Endothelial cell of umbilical vein (primary cell): Measurements from ENCODE around the gene PCNT. TPM values are rescaled to one million over a fixed set of nuclear protein-coding genes. Genes with fewer than 3 reads are reported as not detected.

ENCODE experiments used
- BruUV-seq: library from RNA; stranded (reverse); fragments of 400-500 nt; replicated peaks from 2 replicates; lab custom pipeline; 2021; lab: Mats Ljungman, UMichigan
- CTCF ChIA-PET: fragments of 300-600, 350-600 bp; sonication (Branson Sonifier 250); formaldehyde crosslinking; loops from one replicate; lab custom pipeline; 2021; ENCODE audit warnings: antibody characterized with exemption, inconsistent platforms; lab: Charles Lee
- POLR2A ChIA-PET: fragments of 300-600, 350-600 bp; sonication (Branson Sonifier 250); formaldehyde crosslinking; loops from one replicate; lab custom pipeline; 2021; ENCODE audit warnings: antibody characterized with exemption, inconsistent platforms; lab: Charles Lee
- DNase-seq: peaks from one replicate; pipeline ENCODE4 v3.0.0-alpha.2; 2011; ENCODE audit warnings: low read depth, low spot score
- FAIRE-seq: peaks from 2 replicates; lab custom pipeline; 2011; peaks lifted over from hg19 to GRCh38; lab: Jason Lieb, UNC
- H2AFZ ChIP-seq: 2 replicates; pipeline ENCODE4 v1.6.0; 2012; ENCODE audit warnings: low read depth, low read length, control low read depth, inconsistent platforms
- H3K27ac ChIP-seq: 2 replicates; pipeline ENCODE4 v1.5.1; 2011; ENCODE audit warnings: low read depth, mild to moderate bottlenecking, control low read depth, low read length, moderate library complexity; ENCODE audit not compliant: insufficient read depth
- H3K27me3 ChIP-seq, 2 experiments: 2 replicates each; pipeline versions ENCODE4 v1.6.0 to v1.6.1; 2011; ENCODE audit warnings: low read length in 2 of 2, mixed read lengths in 1 of 2; ENCODE audit not compliant: control insufficient read depth in 2 of 2, insufficient read depth in 2 of 2
- H3K36me3 ChIP-seq, 2 experiments: 2 replicates in 1 of 2; 3 replicates in 1 of 2; pipeline ENCODE4 v1.5.1; 2011; ENCODE audit warnings: low read length in 2 of 2, mild to moderate bottlenecking in 1 of 2, moderate library complexity in 1 of 2; ENCODE audit not compliant: control insufficient read depth in 2 of 2, insufficient read depth in 2 of 2; ENCODE audit errors: extremely low read depth in 1 of 2
- H3K4me1 ChIP-seq: 3 replicates; pipeline ENCODE4 v1.5.1; 2011; ENCODE audit warnings: mild to moderate bottlenecking, low read length; ENCODE audit not compliant: control insufficient read depth, insufficient read depth; ENCODE audit errors: extremely low read depth
- H3K4me2 ChIP-seq: 2 replicates; pipeline ENCODE4 v1.6.1; 2011; ENCODE audit warnings: low read length, control low read depth, mixed read lengths; ENCODE audit not compliant: insufficient read depth
- H3K4me3 ChIP-seq, 3 experiments: fragments of 200-600 bp in 1 of 3; sonication (generic), shearing (Covaris generic) in 1 of 3; replicated peaks in 1 of 3; 2 replicates each; pipeline ENCODE4 v1.5.1; 2011 to 2016; ENCODE audit warnings: control low read depth in 3 of 3, low read length in 3 of 3, mild to moderate bottlenecking in 2 of 3, inconsistent platforms in 1 of 3, low read depth in 1 of 3, moderate library complexity in 1 of 3; ENCODE audit not compliant: insufficient read depth in 1 of 3
- H3K79me2 ChIP-seq: 2 replicates; pipeline ENCODE4 v1.6.0; 2012; ENCODE audit warnings: low read length, inconsistent platforms; ENCODE audit not compliant: control insufficient read depth, insufficient read depth
- H3K9ac ChIP-seq: replicated peaks from 2 replicates; pipeline ENCODE3; 2011; ENCODE audit warnings: low read length, control low read depth; ENCODE audit not compliant: insufficient read depth; ENCODE audit errors: extremely low read depth
- H3K9me1 ChIP-seq: replicated peaks from 3 replicates; pipeline ENCODE4 v1.6.0; 2011; ENCODE audit warnings: mild to moderate bottlenecking, low read length; ENCODE audit not compliant: control insufficient read depth, insufficient read depth; ENCODE audit errors: extremely low read depth
- H3K9me3 ChIP-seq: replicated peaks from 2 replicates; pipeline ENCODE4 v1.5.1; 2012; ENCODE audit warnings: low read length, inconsistent platforms; ENCODE audit not compliant: control insufficient read depth, insufficient read depth
- H4K20me1 ChIP-seq: replicated peaks from 2 replicates; pipeline ENCODE3; 2011; ENCODE audit warnings: mild to moderate bottlenecking, low read length; ENCODE audit not compliant: control insufficient read depth, insufficient read depth; ENCODE audit errors: extremely low read depth
- EZH2 ChIP-seq: IDR thresholded peaks from 2 replicates; pipeline ENCODE4 v1.6.1; 2012; ENCODE audit warnings: borderline replicate concordance, low read depth, mild to moderate bottlenecking, moderate library complexity, low read length, inconsistent platforms; ENCODE audit not compliant: severe bottlenecking
- FOS ChIP-seq: IDR thresholded peaks from 2 replicates; pipeline ENCODE4 v1.6.1; 2011; ENCODE audit warnings: mild to moderate bottlenecking, low read length, moderate library complexity, borderline replicate concordance; ENCODE audit not compliant: insufficient read depth
- GATA2 ChIP-seq: IDR thresholded peaks from 2 replicates; pipeline ENCODE4 v1.7.0; 2011; ENCODE audit warnings: low read depth, mild to moderate bottlenecking, moderate library complexity, mixed read lengths, low read length; ENCODE audit not compliant: insufficient read length, insufficient read depth
- JUN ChIP-seq: IDR thresholded peaks from 2 replicates; pipeline ENCODE4 v1.6.1; 2011; ENCODE audit warnings: borderline replicate concordance, low read depth; ENCODE audit not compliant: insufficient read length, insufficient read depth
- MYC ChIP-seq: IDR thresholded peaks from one replicate; pipeline ENCODE4 v1.6.1; 2011; ENCODE audit warnings: mild to moderate bottlenecking, low read depth, low read length
- POLR2A ChIP-seq: IDR thresholded peaks from 2 replicates; pipeline ENCODE4 v1.6.1; 2012; ENCODE audit warnings: low read depth, mild to moderate bottlenecking, control low read depth, low read length
- POLR2AphosphoS5 ChIP-seq: IDR thresholded peaks from 2 replicates; pipeline ENCODE4 v1.6.1; 2012; ENCODE audit warnings: low read depth, mild to moderate bottlenecking, control low read depth, low read length, moderate library complexity; ENCODE audit not compliant: insufficient read depth
- dilution Hi-C: fragments of 300-500 bp; cut with MboI; formaldehyde crosslinking; loops from one replicate; pipeline ENCODE4 v1.15.0; 2019; ENCODE audit warnings: low sequenced_read_pairs; ENCODE audit not compliant: extremely low pct_ligation_motif_present
- intact Hi-C: fragments of 100-400 bp; cut with micrococcal nuclease; formaldehyde crosslinking; loops from one replicate; pipeline ENCODE4 v1.10.0; 2022
- polyA plus RNA-seq, 4 experiments: library from polyadenylated mRNA; depleted of rRNA in 3 of 4; stranded (reverse) in 3 of 4; unstranded in 1 of 4; fragments of >200 nt; gene quantifications; 2 replicates each; pipeline versions ENCODE4 v1.2.1 to v1.2.3, GENCODE V29; 2011 to 2012; ENCODE audit warnings: missing spikeins in 1 of 4
- total RNA-seq: library from RNA; stranded (reverse); gene quantifications from 2 replicates; pipeline ENCODE4 v1.2.3, GENCODE V29; 2021
- TF ChIP-seq, protein P1 (sequence below): IDR thresholded peaks from 2 replicates; pipeline ENCODE4 v1.6.1; 2011; ENCODE audit not compliant: insufficient read depth, insufficient read length
- TF ChIP-seq, protein P2 (sequence below), 2 donors: IDR thresholded peaks; 1 replicate in 1 of 2; 2 replicates in 1 of 2; pipeline ENCODE4 v1.5.1; 2011; ENCODE audit warnings: low read length in 2 of 2, mild to moderate bottlenecking in 2 of 2, moderate library complexity in 2 of 2, control low read depth in 1 of 2, inconsistent platforms in 1 of 2, low read depth in 1 of 2; ENCODE audit not compliant: insufficient read depth in 1 of 2; ENCODE audit errors: extremely low read depth in 1 of 2

Gene PCNT
- total and polyA plus RNA-seq, 2 donors (not counting 3 experiments of a cell fraction or from before 2014, with no cell fraction given), result 9.6 to 49.5 TPM

DNA sequence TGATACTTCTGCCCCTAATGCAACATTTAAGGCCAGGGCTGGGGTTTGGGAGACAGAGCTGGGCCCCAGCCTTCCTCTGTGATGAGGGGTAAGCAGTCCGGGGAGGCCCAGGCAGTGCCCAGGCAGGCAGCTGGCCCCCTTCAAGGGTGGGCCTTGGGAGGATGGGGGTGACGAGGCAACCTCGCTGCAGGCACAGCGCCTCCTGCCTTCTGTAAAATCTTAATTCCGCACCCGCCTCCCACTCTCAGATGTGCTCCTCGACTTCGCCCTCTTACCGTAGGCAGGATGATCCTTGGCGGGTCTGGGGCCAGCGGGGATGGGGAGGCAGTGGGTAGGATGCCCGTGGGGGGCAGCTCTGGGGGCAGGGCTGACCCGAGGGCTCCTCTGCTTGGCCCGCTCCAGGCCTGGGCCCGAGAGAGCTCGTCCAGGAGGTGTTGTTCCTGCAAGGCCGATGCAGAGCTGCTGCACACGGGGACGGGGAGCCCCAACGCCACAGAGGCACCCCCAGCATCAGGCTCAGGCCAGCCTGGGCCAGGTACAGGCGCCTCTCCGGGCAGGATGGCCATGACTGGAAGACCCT, 9.4 kb upstream of the PCNT start:
- Histone ChIP-seq H3K9me1 (no peaks in the 10 kb centered on the region), H2AFZ (no peak overlapping the region), H3K79me2 (no peaks in the 10 kb centered on the region), H3K9ac (no peak overlapping the region), H3K4me1 (no peaks in the 10 kb centered on the region), H3K27me3 (no peaks in the 10 kb centered on the region), H3K36me3 (no peaks in the 10 kb centered on the region), H4K20me1 (no peaks in the 10 kb centered on the region), H3K4me3 (no peak overlapping the region), H3K27ac (no peak overlapping the region), H3K9me3 (no peaks in the 10 kb centered on the region), H3K4me2 (no peak overlapping the region)
- no peak for DNase-seq
- TF ChIP-seq JUN (no peak), FOS (no peak), GATA2 (no peak)
- BruUV-seq, result no TSS peak
- CTCF ChIA-PET, result interaction anchor here (0.8 kb wide), 1 partner anchor 11 kb away, joined by 4 read pairs; no protein-coding TSS in a partner anchor
- POLR2A ChIA-PET, result no interaction called here
- intact Hi-C loops, result no loop called here
- dilution Hi-C loops, result no loop called here
- FAIRE-seq, result no peak

DNA sequence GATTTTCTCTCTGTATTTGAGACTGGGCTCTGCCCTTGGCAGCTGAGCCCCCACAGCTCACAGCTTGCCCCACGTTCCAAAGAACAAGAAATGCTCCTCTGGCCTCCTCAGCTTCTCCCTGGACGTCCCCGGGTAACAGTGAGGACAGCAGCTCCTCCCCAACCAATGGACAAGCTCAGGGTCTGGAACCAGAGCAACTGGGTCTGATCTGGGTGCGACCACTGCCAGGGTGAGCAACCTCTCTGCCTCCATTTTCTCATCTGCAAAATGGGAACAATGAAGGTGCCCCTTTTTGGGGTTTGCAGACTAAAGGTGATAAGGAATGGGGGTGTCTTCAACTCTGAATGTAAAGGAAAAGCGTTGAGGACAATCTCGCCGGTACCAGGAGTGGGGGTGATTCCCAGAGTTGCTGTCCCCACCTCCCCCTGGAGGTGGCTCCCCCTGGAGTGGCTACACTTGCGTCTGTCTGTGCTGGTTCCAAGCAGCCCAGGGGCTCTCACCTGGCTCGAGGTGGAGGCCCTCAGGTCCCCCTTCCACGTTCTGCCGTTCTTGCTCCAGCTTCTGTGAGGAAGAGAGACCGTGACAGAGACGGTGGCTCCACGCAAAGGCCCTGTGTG, 7.1 kb upstream of the PCNT start:
- intact Hi-C loops, result no loop called here

More for the DNA sequence above, 7.1 kb upstream of the PCNT start:
- BruUV-seq, result no TSS peak
- POLR2A ChIA-PET, result no interaction called here
- Histone ChIP-seq H3K79me2 (peaks cover 18% of the 10 kb centered on the region), H3K27me3 (no peaks in the 10 kb centered on the region), H3K36me3 (no peaks in the 10 kb centered on the region), H3K9me1 (no peaks in the 10 kb centered on the region), H3K4me3 (no peak overlapping the region), H3K9ac (no peak overlapping the region), H3K4me1 (peaks cover 12% of the 10 kb centered on the region), H3K9me3 (no peaks in the 10 kb centered on the region), H4K20me1 (no peaks in the 10 kb centered on the region), H3K27ac (no peak overlapping the region), H2AFZ (no peak overlapping the region), H3K4me2 (no peak overlapping the region)
- FAIRE-seq (no peak), DNase-seq (no peak)
- TF ChIP-seq GATA2 (no peak), POLR2A (no peak), MYC (no peak), EZH2 (no peak), POLR2AphosphoS5 (no peak), JUN (no peak), FOS (no peak)
- TF ChIP-seq, protein P1, sequence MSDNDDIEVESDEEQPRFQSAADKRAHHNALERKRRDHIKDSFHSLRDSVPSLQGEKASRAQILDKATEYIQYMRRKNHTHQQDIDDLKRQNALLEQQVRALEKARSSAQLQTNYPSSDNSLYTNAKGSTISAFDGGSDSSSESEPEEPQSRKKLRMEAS, result no peak
- TF ChIP-seq, protein P2, sequence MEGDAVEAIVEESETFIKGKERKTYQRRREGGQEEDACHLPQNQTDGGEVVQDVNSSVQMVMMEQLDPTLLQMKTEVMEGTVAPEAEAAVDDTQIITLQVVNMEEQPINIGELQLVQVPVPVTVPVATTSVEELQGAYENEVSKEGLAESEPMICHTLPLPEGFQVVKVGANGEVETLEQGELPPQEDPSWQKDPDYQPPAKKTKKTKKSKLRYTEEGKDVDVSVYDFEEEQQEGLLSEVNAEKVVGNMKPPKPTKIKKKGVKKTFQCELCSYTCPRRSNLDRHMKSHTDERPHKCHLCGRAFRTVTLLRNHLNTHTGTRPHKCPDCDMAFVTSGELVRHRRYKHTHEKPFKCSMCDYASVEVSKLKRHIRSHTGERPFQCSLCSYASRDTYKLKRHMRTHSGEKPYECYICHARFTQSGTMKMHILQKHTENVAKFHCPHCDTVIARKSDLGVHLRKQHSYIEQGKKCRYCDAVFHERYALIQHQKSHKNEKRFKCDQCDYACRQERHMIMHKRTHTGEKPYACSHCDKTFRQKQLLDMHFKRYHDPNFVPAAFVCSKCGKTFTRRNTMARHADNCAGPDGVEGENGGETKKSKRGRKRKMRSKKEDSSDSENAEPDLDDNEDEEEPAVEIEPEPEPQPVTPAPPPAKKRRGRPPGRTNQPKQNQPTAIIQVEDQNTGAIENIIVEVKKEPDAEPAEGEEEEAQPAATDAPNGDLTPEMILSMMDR (IDR thresholded peaks at IDR 0.05; ENCODE audit: extremely low read depth in 1 of 2, insufficient read depth in 1 of 2, low read depth in 1 of 2, low read length in 2 of 2), result no peak
- dilution Hi-C loops, result no loop called here
- CTCF ChIA-PET, result interaction anchor here (0.5 kb wide), 1 partner anchor 154 kb away, joined by 3 read pairs; no protein-coding TSS in a partner anchor
